Keratinocyte (primary cell): Measurements from ENCODE around the gene ASTN1.

ENCODE experiments used
- CTCF ChIP-seq, 3 experiments: IDR thresholded peaks in 1 of 3; conservative IDR thresholded peaks in 1 of 3; optimal IDR thresholded peaks in 1 of 3; 2 replicates in 2 of 3; 3 replicates in 1 of 3; pipeline versions ENCODE3 to v1.5.1; 2011; ENCODE audit warnings: low read length in 3 of 3, mild to moderate bottlenecking in 3 of 3, moderate library complexity in 2 of 3, control low read depth in 1 of 3, inconsistent platforms in 1 of 3; ENCODE audit not compliant: insufficient read depth in 2 of 3; ENCODE audit errors: extremely low read depth in 1 of 3
- EZH2 ChIP-seq: IDR thresholded peaks from one replicate; pipeline ENCODE4 v1.6.1; 2012; ENCODE audit warnings: inconsistent platforms, mild to moderate bottlenecking, low read length, moderate library complexity

- TF ChIP-seq CTCF (optimal IDR thresholded peaks at IDR 0.05 in 1 of 3, IDR thresholded peaks at IDR 0.05 in 1 of 3, conservative IDR thresholded peaks at IDR 0.05 in 1 of 3; ENCODE audit: extremely low read depth in 1 of 3, insufficient read depth in 2 of 3, low read length in 3 of 3) (no peak), EZH2 (no peak)
These were observed 45.6 kb downstream of the ASTN1 start for GRCh38 chr1:177118901-177119300.
